ENCODE results near the gene YDJC. TPM values are rescaled to one million over a fixed set of nuclear protein-coding genes. Genes with fewer than 3 reads are reported as not detected.

Gene YDJC
- total RNA-seq, 2 donors from 2014 or later, result 16.4 to 19.9 TPM

- Mint-ChIP-seq H3K36me3 (ENCODE audit: low read depth) (peaks cover 34% of the 10 kb centered on the region), H3K4me1 (peaks cover 18% of the 10 kb centered on the region), H3K4me3 (peak overlapping the region; percentile 79), H3K27me3 (ENCODE audit: insufficient read depth) (peaks cover 4% of the 10 kb centered on the region), H3K9me3 (no peaks in the 10 kb centered on the region), H3K27ac (peak overlapping the region; percentile 81)
- H3K9ac ChIP-seq (ENCODE audit: extremely low read depth, low read length, poor library complexity, severe bottlenecking), result peak overlapping the region; percentile 84
- H3K4me1 ChIP-seq (ENCODE audit: control insufficient read depth, insufficient read depth, low read length), result no peaks in the 10 kb centered on the region
- peaks cover 21% of the 10 kb centered on the region for H3K36me3 ChIP-seq (ENCODE audit: control insufficient read depth, insufficient read depth, low read length)
- DNase-seq, result peak; percentile 90
- no peaks in the 10 kb centered on the region for H3K27me3 ChIP-seq (ENCODE audit: control insufficient read depth, insufficient read depth, low read length, poor library complexity, severe bottlenecking)
- H3K9me3 ChIP-seq (ENCODE audit: control insufficient read depth, low read length), result no peaks in the 10 kb centered on the region
- TF ChIP-seq, protein P1, sequence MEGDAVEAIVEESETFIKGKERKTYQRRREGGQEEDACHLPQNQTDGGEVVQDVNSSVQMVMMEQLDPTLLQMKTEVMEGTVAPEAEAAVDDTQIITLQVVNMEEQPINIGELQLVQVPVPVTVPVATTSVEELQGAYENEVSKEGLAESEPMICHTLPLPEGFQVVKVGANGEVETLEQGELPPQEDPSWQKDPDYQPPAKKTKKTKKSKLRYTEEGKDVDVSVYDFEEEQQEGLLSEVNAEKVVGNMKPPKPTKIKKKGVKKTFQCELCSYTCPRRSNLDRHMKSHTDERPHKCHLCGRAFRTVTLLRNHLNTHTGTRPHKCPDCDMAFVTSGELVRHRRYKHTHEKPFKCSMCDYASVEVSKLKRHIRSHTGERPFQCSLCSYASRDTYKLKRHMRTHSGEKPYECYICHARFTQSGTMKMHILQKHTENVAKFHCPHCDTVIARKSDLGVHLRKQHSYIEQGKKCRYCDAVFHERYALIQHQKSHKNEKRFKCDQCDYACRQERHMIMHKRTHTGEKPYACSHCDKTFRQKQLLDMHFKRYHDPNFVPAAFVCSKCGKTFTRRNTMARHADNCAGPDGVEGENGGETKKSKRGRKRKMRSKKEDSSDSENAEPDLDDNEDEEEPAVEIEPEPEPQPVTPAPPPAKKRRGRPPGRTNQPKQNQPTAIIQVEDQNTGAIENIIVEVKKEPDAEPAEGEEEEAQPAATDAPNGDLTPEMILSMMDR (conservative IDR thresholded peaks at IDR 0.05), result peak; percentile 81
- H3K4me3 ChIP-seq (ENCODE audit: low read length), result peak overlapping the region; percentile 95
- no peak overlapping the region for H3K27ac ChIP-seq (ENCODE audit: low read depth, low read length)
- 4% methylated on average over 45 to 56 of the region's 56 CpGs for WGBS, 2 experiments (ENCODE audit: insufficient coverage in 1 of 2, insufficient read length in 1 of 2)
Observed at GRCh38 chr22:21642584-21643448, 13.0 kb upstream of the YDJC start.

DNA sequence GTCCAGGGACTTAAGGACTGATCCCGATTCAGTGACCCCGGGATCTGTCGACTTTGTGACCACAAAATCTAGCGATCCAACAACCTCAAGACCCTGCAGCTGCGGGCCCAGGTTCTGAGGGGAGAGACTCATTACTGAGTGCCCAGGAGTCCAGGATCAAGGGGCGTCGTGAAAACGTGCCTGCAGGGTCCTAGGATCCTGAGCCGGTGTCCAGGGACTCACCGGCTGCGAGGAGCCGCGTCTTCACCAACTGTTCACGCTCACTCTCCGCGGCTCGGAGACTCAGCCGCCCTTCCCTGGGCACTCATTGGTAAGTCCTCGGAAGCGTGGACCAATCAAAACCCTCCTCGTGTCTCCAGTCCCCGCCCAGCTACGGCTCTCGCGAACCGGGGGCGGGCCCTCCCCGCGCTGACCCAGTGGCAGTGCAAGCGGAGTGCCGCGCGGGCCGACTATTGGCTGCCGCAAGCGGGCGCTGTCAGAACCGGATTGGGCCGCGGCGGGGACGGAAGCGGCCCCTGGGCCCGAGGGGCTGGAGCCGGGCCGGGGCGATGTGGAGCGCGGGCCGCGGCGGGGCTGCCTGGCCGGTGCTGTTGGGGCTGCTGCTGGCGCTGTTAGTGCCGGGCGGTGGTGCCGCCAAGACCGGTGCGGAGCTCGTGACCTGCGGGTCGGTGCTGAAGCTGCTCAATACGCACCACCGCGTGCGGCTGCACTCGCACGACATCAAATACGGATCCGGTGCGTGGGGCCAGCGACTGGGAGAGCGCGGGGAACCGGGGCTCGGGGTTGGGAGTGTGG is 12.2 kb upstream of the YDJC start, which contains the start of gene SDF2L1:
Gene SDF2L1, plus strand, starts transcription at position 514 of the 795 bp plus-strand sequence. Its CDS starts 35 bp downstream, at position 549.
- TF ChIP-seq, protein P1 (conservative IDR thresholded peaks at IDR 0.05), result peak; percentile 4
- peaks cover 4% of the 10 kb centered on the region for H3K27me3 Mint-ChIP-seq (ENCODE audit: insufficient read depth)

DNA sequence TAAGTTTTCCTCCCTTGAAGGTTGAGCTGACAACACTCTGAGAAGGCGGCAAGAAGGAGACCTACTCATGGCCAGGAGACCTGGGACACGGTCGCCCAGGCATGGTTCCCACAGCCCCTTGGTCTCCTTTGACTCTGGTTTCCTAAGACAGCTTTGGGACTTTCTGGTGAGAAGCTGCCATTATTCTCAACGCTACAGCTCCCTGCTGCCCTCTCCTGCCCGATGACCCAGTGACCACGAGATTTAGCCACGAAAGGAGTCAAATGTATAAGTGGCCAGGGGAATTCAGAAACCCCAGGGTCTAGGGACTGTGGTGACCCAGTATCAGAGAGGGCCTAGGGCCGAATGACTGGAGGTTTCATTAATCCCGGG is 11.6 kb upstream of the YDJC start:
- Histone ChIP-seq H3K9me3 (ENCODE audit: control insufficient read depth, low read length) (no peaks in the 10 kb centered on the region), H3K27me3 (ENCODE audit: control insufficient read depth, insufficient read depth, low read length, poor library complexity, severe bottlenecking) (no peaks in the 10 kb centered on the region), H3K9ac (ENCODE audit: extremely low read depth, low read length, poor library complexity, severe bottlenecking) (peak overlapping the region; percentile 81), H3K4me3 (ENCODE audit: low read length) (peak overlapping the region; percentile 95), H3K4me1 (ENCODE audit: control insufficient read depth, insufficient read depth, low read length) (no peaks in the 10 kb centered on the region), H3K27ac (ENCODE audit: low read depth, low read length) (no peak overlapping the region), H3K36me3 (ENCODE audit: control insufficient read depth, insufficient read depth, low read length) (peaks cover 11% of the 10 kb centered on the region)
- Mint-ChIP-seq H3K4me3 (peak overlapping the region; percentile 79), H3K36me3 (ENCODE audit: low read depth) (peaks cover 24% of the 10 kb centered on the region), H3K27me3 (ENCODE audit: insufficient read depth) (peaks cover 8% of the 10 kb centered on the region), H3K4me1 (peaks cover 18% of the 10 kb centered on the region), H3K9me3 (no peaks in the 10 kb centered on the region), H3K27ac (peak overlapping the region; percentile 92)
- TF ChIP-seq, protein P1 (conservative IDR thresholded peaks at IDR 0.05), result peak; percentile 67
- 10 to 16% methylated on average over 7 to 9 of the region's 9 CpGs for WGBS, 2 experiments (ENCODE audit: insufficient coverage in 1 of 2, insufficient read length in 1 of 2)
- DNase-seq, result peak; percentile 83

More for the DNA sequence above, 12.2 kb upstream of the YDJC start, which contains the start of gene SDF2L1:
- H3K4me1 ChIP-seq (ENCODE audit: control insufficient read depth, insufficient read depth, low read length), result no peaks in the 10 kb centered on the region
- no peak within 1 kb of the TSS for H3K27ac ChIP-seq (ENCODE audit: low read depth, low read length)
- H3K27me3 ChIP-seq (ENCODE audit: control insufficient read depth, insufficient read depth, low read length, poor library complexity, severe bottlenecking), result no peaks in the 10 kb centered on the region
- Mint-ChIP-seq H3K4me3 (peak within 1 kb of the TSS; percentile 79), H3K36me3 (ENCODE audit: low read depth) (peaks cover 30% of the 10 kb centered on the region), H3K9me3 (no peaks in the 10 kb centered on the region), H3K4me1 (peaks cover 18% of the 10 kb centered on the region), H3K27ac (peak within 1 kb of the TSS; percentile 92)
- no peaks in the 10 kb centered on the region for H3K9me3 ChIP-seq (ENCODE audit: control insufficient read depth, low read length)
- peak within 1 kb of the TSS; percentile 95 for H3K4me3 ChIP-seq (ENCODE audit: low read length)
- H3K9ac ChIP-seq (ENCODE audit: extremely low read depth, low read length, poor library complexity, severe bottlenecking), result peak within 1 kb of the TSS; percentile 84
- H3K36me3 ChIP-seq (ENCODE audit: control insufficient read depth, insufficient read depth, low read length), result peaks cover 15% of the 10 kb centered on the region
- DNase-seq, result peak; percentile 99
- WGBS, 2 experiments (ENCODE audit: insufficient coverage in 1 of 2, insufficient read length in 1 of 2), result 0% methylated on average over 33 to 76 of the region's 76 CpGs

Measured in endodermal cell (in vitro differentiated cells).